HepG2 (cell line): Measurements from ENCODE around the gene CLN6. TPM values are rescaled to one million over a fixed set of nuclear protein-coding genes. Genes with fewer than 3 reads are reported as not detected.
A peak's percentile ranks its signal among the peaks of the same experiment; 100 is the strongest.

Experiments
- DRAP1 ChIP-seq: IDR thresholded peaks from 2 replicates; pipeline ENCODE4 v1.6.1; 2016; ENCODE audit warnings: missing genetic modification reagents, missing compliant biosample characterization
- ERF ChIP-seq: IDR thresholded peaks from 2 replicates; pipeline ENCODE4 v1.6.1; 2018; ENCODE audit warnings: missing biosample characterization, missing genetic modification reagents
- FIP1L1 ChIP-seq: fragments of 200-400 bp; formaldehyde crosslinking; IDR thresholded peaks from 2 replicates; pipeline ENCODE4 v1.6.1; 2018; ENCODE audit warnings: low read depth, mild to moderate bottlenecking, low read length, moderate library complexity, borderline replicate concordance; ENCODE audit not compliant: insufficient read depth
- FLYWCH1 ChIP-seq: sonication (generic); formaldehyde crosslinking; IDR thresholded peaks from 2 replicates; pipeline ENCODE4 v1.8.1; 2023; ENCODE audit warnings: mild to moderate bottlenecking, missing genetic modification reagents
- MLLT10 ChIP-seq: sonication (generic); formaldehyde crosslinking; IDR thresholded peaks from 2 replicates; pipeline ENCODE4 v1.4.0; 2020; ENCODE audit warnings: missing genetic modification reagents
- NR1H2 ChIP-seq: sonication (generic); formaldehyde crosslinking; IDR thresholded peaks from 2 replicates; pipeline ENCODE4 v1.8.1; 2022; ENCODE audit warnings: low read depth, missing genetic modification reagents, borderline replicate concordance
- PAF1 ChIP-seq: IDR thresholded peaks from 2 replicates; pipeline ENCODE4 v1.6.1; 2016; ENCODE audit warnings: missing genetic modification reagents, missing compliant biosample characterization
- PRDM10 ChIP-seq: sonication (generic); formaldehyde crosslinking; IDR thresholded peaks from 2 replicates; pipeline ENCODE4 v1.4.0; 2020; ENCODE audit warnings: low read depth, missing genetic modification reagents
- RXRA ChIP-seq: sonication (generic); formaldehyde crosslinking; IDR thresholded peaks from 2 replicates; pipeline ENCODE4 v1.5.1; 2020; ENCODE audit warnings: missing genetic modification reagents
- SALL1 ChIP-seq: sonication (generic); formaldehyde crosslinking; IDR thresholded peaks from 2 replicates; pipeline ENCODE4 v1.8.0; 2022; ENCODE audit warnings: mild to moderate bottlenecking, missing genetic modification reagents
- SALL2 ChIP-seq: sonication (generic); formaldehyde crosslinking; IDR thresholded peaks from 2 replicates; pipeline ENCODE4 v1.8.1; 2023; ENCODE audit warnings: mild to moderate bottlenecking, missing genetic modification reagents, inconsistent platforms
- SIX4 ChIP-seq: sonication (generic); formaldehyde crosslinking; IDR thresholded peaks from 2 replicates; pipeline ENCODE4 v1.4.0; 2020; ENCODE audit warnings: missing genetic modification reagents
- SNAI1 ChIP-seq: sonication (generic); formaldehyde crosslinking; IDR thresholded peaks from 2 replicates; pipeline ENCODE4 v1.5.0; 2020; ENCODE audit warnings: mild to moderate bottlenecking, missing genetic modification reagents, borderline replicate concordance
- TAF15 ChIP-seq: fragments of 200-400 bp; formaldehyde crosslinking; IDR thresholded peaks from one replicate; pipeline ENCODE4 v1.6.1; 2018; ENCODE audit warnings: mild to moderate bottlenecking, low read depth, low read length; ENCODE audit not compliant: poor library complexity, severe bottlenecking
- ZBTB1 ChIP-seq: sonication (generic); formaldehyde crosslinking; IDR thresholded peaks from 2 replicates; pipeline ENCODE4 v1.4.0; 2020; ENCODE audit warnings: missing genetic modification reagents, borderline replicate concordance
- ZNF20 ChIP-seq: sonication (generic); formaldehyde crosslinking; IDR thresholded peaks from 2 replicates; pipeline ENCODE4 v1.4.0; 2020; ENCODE audit warnings: mild to moderate bottlenecking, moderate library complexity, missing genetic modification reagents
- ZNF263 ChIP-seq: sonication (generic); formaldehyde crosslinking; IDR thresholded peaks from 2 replicates; pipeline ENCODE4 v1.4.0; 2020; ENCODE audit warnings: missing genetic modification reagents
- ZNF367 ChIP-seq: sonication (generic); formaldehyde crosslinking; IDR thresholded peaks from 2 replicates; pipeline ENCODE4 v1.4.0; 2020; ENCODE audit warnings: missing genetic modification reagents, borderline replicate concordance
- ZNF629 ChIP-seq: sonication (generic); formaldehyde crosslinking; conservative IDR thresholded peaks from 2 replicates; pipeline ENCODE4 v1.5.0; 2020; ENCODE audit warnings: missing genetic modification reagents
- polyA plus RNA-seq, 8 experiments: library from polyadenylated mRNA; depleted of rRNA in 3 of 8; stranded (reverse) in 7 of 8; unstranded in 1 of 8; fragments of >200 nt; fragmentation: Illumina TruSeq in 4 of 8; extraction: Trizol in 4 of 8; gene quantifications; 2 replicates each; pipeline versions ENCODE4 v1.2.1 to v1.2.3, GENCODE V29; 2011 to 2016; ENCODE audit warnings: low read depth in 4 of 8, missing spikeins in 1 of 8, mixed read lengths in 1 of 8; ENCODE audit not compliant: insufficient read depth in 1 of 8
- total RNA-seq, 5 experiments: library from RNA; depleted of rRNA; stranded (reverse); fragments of >200 nt; fragmentation: Illumina TruSeq; extraction: Trizol; gene quantifications; 2 replicates each; pipeline ENCODE4 v1.2.3, GENCODE V29; 2016; ENCODE audit warnings: low read depth in 1 of 5
- TF ChIP-seq, protein P1 (sequence below): fragments of 450-650 bp; IDR thresholded peaks from 2 replicates; pipeline ENCODE4 v1.6.1; 2016
- TF ChIP-seq, protein P2 (sequence below): sonication (generic); formaldehyde crosslinking; IDR thresholded peaks from 2 replicates; pipeline ENCODE4 v1.4.0; 2020; ENCODE audit warnings: missing genetic modification reagents
- TF ChIP-seq, protein P3 (sequence below): sonication (generic); formaldehyde crosslinking; IDR thresholded peaks from 2 replicates; pipeline ENCODE4 v1.5.1; 2020; ENCODE audit warnings: mild to moderate bottlenecking, moderate library complexity, missing genetic modification reagents

CLN6 gene
- total and polyA plus RNA-seq, 2 of the 13 experiments (the other 11 are each of a cell fraction or from before 2014, with no cell fraction given), result 24.9 to 27.1 TPM

GRCh38 chr15:68256675-68257450 lies 27.3 kb upstream of the CLN6 start (continued):
- TF ChIP-seq, protein P1, sequence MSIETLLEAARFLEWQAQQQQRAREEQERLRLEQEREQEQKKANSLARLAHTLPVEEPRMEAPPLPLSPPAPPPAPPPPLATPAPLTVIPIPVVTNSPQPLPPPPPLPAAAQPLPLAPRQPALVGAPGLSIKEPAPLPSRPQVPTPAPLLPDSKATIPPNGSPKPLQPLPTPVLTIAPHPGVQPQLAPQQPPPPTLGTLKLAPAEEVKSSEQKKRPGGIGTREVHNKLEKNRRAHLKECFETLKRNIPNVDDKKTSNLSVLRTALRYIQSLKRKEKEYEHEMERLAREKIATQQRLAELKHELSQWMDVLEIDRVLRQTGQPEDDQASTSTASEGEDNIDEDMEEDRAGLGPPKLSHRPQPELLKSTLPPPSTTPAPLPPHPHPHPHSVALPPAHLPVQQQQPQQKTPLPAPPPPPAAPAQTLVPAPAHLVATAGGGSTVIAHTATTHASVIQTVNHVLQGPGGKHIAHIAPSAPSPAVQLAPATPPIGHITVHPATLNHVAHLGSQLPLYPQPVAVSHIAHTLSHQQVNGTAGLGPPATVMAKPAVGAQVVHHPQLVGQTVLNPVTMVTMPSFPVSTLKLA, result no peak
- no peak for TF ChIP-seq ZNF20 (CRISPR knock-in tag)
- TF ChIP-seq, protein P2, sequence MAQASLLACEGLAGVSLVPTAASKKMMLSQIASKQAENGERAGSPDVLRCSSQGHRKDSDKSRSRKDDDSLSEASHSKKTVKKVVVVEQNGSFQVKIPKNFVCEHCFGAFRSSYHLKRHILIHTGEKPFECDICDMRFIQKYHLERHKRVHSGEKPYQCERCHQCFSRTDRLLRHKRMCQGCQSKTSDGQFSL (CRISPR knock-in tag), result no peak
- peak; percentile 17; the same call in 1 of the 2 replicates for TF ChIP-seq DRAP1 (CRISPR knock-in tag)
- TF ChIP-seq TAF15, result no peak
- TF ChIP-seq, protein P3, sequence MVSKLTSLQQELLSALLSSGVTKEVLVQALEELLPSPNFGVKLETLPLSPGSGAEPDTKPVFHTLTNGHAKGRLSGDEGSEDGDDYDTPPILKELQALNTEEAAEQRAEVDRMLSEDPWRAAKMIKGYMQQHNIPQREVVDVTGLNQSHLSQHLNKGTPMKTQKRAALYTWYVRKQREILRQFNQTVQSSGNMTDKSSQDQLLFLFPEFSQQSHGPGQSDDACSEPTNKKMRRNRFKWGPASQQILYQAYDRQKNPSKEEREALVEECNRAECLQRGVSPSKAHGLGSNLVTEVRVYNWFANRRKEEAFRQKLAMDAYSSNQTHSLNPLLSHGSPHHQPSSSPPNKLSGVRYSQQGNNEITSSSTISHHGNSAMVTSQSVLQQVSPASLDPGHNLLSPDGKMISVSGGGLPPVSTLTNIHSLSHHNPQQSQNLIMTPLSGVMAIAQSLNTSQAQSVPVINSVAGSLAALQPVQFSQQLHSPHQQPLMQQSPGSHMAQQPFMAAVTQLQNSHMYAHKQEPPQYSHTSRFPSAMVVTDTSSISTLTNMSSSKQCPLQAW (CRISPR knock-in tag), result no peak
- TF ChIP-seq ZBTB1 (CRISPR knock-in tag), result no peak
- TF ChIP-seq SNAI1 (CRISPR knock-in tag), result no peak
- TF ChIP-seq SALL2 (CRISPR knock-in tag), result no peak; the same call in 1 of the 2 replicates
- 0 out of 2 replicates have a peak, but pooled peaks have one; percentile 46 for TF ChIP-seq ERF
- no peak for TF ChIP-seq FLYWCH1
- TF ChIP-seq RXRA (CRISPR knock-in tag), result no peak; the same call in 1 of the 2 replicates
- TF ChIP-seq MLLT10 (CRISPR knock-in tag), result no peak
- TF ChIP-seq ZNF263, result no peak
- TF ChIP-seq ZNF367 (CRISPR knock-in tag), result no peak
- TF ChIP-seq SALL1 (CRISPR knock-in tag), result peak; percentile 74
- TF ChIP-seq FIP1L1, result no peak
- TF ChIP-seq PAF1, result no peak
- no peak for TF ChIP-seq PRDM10
- TF ChIP-seq ZNF629, result no peak
- TF ChIP-seq NR1H2 (CRISPR knock-in tag), result no peak
- no peak for TF ChIP-seq SIX4 (CRISPR knock-in tag)
